ENCODE measurements around the gene ZACN.
"Not testable (repeated sequence)": the region's sequence is repeated elsewhere in the genome, so short reads cannot be mapped to it uniquely, and the experiment has no call there.

The ZACN gene

GRCh38 chr17:76053246-76054111 is 25.5 kb upstream of the ZACN start:
- Histone ChIP-seq H3K9me2 (replicated peaks; ENCODE audit: insufficient read depth, low read length) (no peaks in the 10 kb centered on the region), H3K27me3 (replicated peaks; ENCODE audit: insufficient read depth, low read length) (no peaks in the 10 kb centered on the region), H3K4me2 (ENCODE audit: low read depth, low read length) (no peak overlapping the region), H4K20me1 (ENCODE audit: insufficient read depth, low read length) (no peaks in the 10 kb centered on the region), H3K9ac (ENCODE audit: low read length) (no peak overlapping the region), H3K79me2 (ENCODE audit: low read length) (peaks cover 42% of the 10 kb centered on the region), H3K4me1 (ENCODE audit: low read length) (peaks cover 9% of the 10 kb centered on the region), H3K27ac (ENCODE audit: low read length) (no peak overlapping the region), H3K36me3 (replicated peaks; ENCODE audit: insufficient read depth, low read length) (peaks cover 15% of the 10 kb centered on the region), H3K4me3 (ENCODE audit: low read length) (no peak overlapping the region), H3K9me3 (replicated peaks; ENCODE audit: insufficient read depth, low read length) (no peaks in the 10 kb centered on the region), H3F3A (ENCODE audit: insufficient read depth, low read length) (peaks cover 5% of the 10 kb centered on the region; the same call in 1 of the 2 replicates), H2AFZ (ENCODE audit: low read length) (no peak overlapping the region)
- no peak for TF ChIP-seq EZH2 (optimal IDR thresholded peaks at IDR 0.05; ENCODE audit: low read depth, low read length)
- TF ChIP-seq EZH2phosphoT487 (IDR thresholded peaks at IDR 0.05; ENCODE audit: low read length): no peak
- TF ChIP-seq CTCF (IDR thresholded peaks at IDR 0.05; ENCODE audit: low read length): no peak
- DNase-seq: no peak

- Histone ChIP-seq H3K79me2 (ENCODE audit: low read length) (peaks cover 36% of the 10 kb centered on the region), H3K4me2 (ENCODE audit: low read depth, low read length) (no peak overlapping the region), H3K4me3 (ENCODE audit: low read length) (no peak overlapping the region), H4K20me1 (ENCODE audit: insufficient read depth, low read length) (no peaks in the 10 kb centered on the region), H3K9me3 (replicated peaks; ENCODE audit: insufficient read depth, low read length) (no peaks in the 10 kb centered on the region), H3K4me1 (ENCODE audit: low read length) (peaks cover 3% of the 10 kb centered on the region; the same call in 1 of the 2 replicates), H3K9ac (ENCODE audit: low read length) (no peak overlapping the region), H3F3A (ENCODE audit: insufficient read depth, low read length) (0 out of 2 replicates have a peak, but pooled peaks cover 3% of the 10 kb centered on the region), H3K27me3 (replicated peaks; ENCODE audit: insufficient read depth, low read length) (no peaks in the 10 kb centered on the region), H2AFZ (ENCODE audit: low read length) (no peak overlapping the region), H3K9me2 (replicated peaks; ENCODE audit: insufficient read depth, low read length) (no peaks in the 10 kb centered on the region), H3K36me3 (replicated peaks; ENCODE audit: insufficient read depth, low read length) (peaks cover 19% of the 10 kb centered on the region), H3K27ac (ENCODE audit: low read length) (no peak overlapping the region)
- TF ChIP-seq CTCF (IDR thresholded peaks at IDR 0.05; ENCODE audit: low read length): no peak
- DNase-seq: no peak
Observed at GRCh38 chr17:76054112-76054476, 24.9 kb upstream of the ZACN start.

- peaks cover 23% of the 10 kb centered on the region for H3K79me2 ChIP-seq (ENCODE audit: low read length)
- no peak overlapping the region for H3K4me2 ChIP-seq (ENCODE audit: low read depth, low read length)
- no peak overlapping the region for H2AFZ ChIP-seq (ENCODE audit: low read length)
- H3K9ac ChIP-seq (ENCODE audit: low read length): no peak overlapping the region
- H3K36me3 ChIP-seq (replicated peaks; ENCODE audit: insufficient read depth, low read length): peaks cover 33% of the 10 kb centered on the region
- H3K27ac ChIP-seq (ENCODE audit: low read length): no peak overlapping the region
- no peaks in the 10 kb centered on the region for H4K20me1 ChIP-seq (ENCODE audit: insufficient read depth, low read length)
- DNase-seq: no peak
- TF ChIP-seq EZH2phosphoT487 (IDR thresholded peaks at IDR 0.05; ENCODE audit: low read length) (no peak), EZH2 (optimal IDR thresholded peaks at IDR 0.05; ENCODE audit: low read depth, low read length) (no peak), CTCF (IDR thresholded peaks at IDR 0.05; ENCODE audit: low read length) (no peak)
- no peaks in the 10 kb centered on the region for H3K9me3 ChIP-seq (replicated peaks; ENCODE audit: insufficient read depth, low read length)
- H3K4me3 ChIP-seq (ENCODE audit: low read length): no peak overlapping the region
- 0 out of 2 replicates have a peak, but pooled peaks cover 3% of the 10 kb centered on the region for H3F3A ChIP-seq (ENCODE audit: insufficient read depth, low read length)
- no peaks in the 10 kb centered on the region for H3K9me2 ChIP-seq (replicated peaks; ENCODE audit: insufficient read depth, low read length)
- H3K4me1 ChIP-seq (ENCODE audit: low read length): no peaks in the 10 kb centered on the region
- H3K27me3 ChIP-seq (replicated peaks; ENCODE audit: insufficient read depth, low read length): no peaks in the 10 kb centered on the region
Observed at GRCh38 chr17:76056882-76057281, 22.1 kb upstream of the ZACN start.

- not testable (repeated sequence) for H3K9me2 ChIP-seq (replicated peaks; ENCODE audit: insufficient read depth, low read length); H4K20me1 ChIP-seq (ENCODE audit: insufficient read depth, low read length); H3K4me3 ChIP-seq (ENCODE audit: low read length); H3K4me1 ChIP-seq (ENCODE audit: low read length); H3F3A ChIP-seq (ENCODE audit: insufficient read depth, low read length); H2AFZ ChIP-seq (ENCODE audit: low read length); H3K9ac ChIP-seq (ENCODE audit: low read length); H3K4me2 ChIP-seq (ENCODE audit: low read depth, low read length); DNase-seq; H3K27me3 ChIP-seq (replicated peaks; ENCODE audit: insufficient read depth, low read length); H3K27ac ChIP-seq (ENCODE audit: low read length); H3K9me3 ChIP-seq (replicated peaks; ENCODE audit: insufficient read depth, low read length)
- peaks cover 17% of the 10 kb centered on the region for H3K79me2 ChIP-seq (ENCODE audit: low read length)
- peaks cover 34% of the 10 kb centered on the region for H3K36me3 ChIP-seq (replicated peaks; ENCODE audit: insufficient read depth, low read length)
Observed at GRCh38 chr17:76058264-76058663, 20.7 kb upstream of the ZACN start.

Data from MM.1S (cell line).